ENCODE measurements around the gene ZC3H18. TPM values are rescaled to one million over a fixed set of nuclear protein-coding genes. Genes with fewer than 3 reads are reported as not detected.

ZC3H18 gene
- total RNA-seq, 1 donor from 2014 or later = 44.5 TPM

DNA sequence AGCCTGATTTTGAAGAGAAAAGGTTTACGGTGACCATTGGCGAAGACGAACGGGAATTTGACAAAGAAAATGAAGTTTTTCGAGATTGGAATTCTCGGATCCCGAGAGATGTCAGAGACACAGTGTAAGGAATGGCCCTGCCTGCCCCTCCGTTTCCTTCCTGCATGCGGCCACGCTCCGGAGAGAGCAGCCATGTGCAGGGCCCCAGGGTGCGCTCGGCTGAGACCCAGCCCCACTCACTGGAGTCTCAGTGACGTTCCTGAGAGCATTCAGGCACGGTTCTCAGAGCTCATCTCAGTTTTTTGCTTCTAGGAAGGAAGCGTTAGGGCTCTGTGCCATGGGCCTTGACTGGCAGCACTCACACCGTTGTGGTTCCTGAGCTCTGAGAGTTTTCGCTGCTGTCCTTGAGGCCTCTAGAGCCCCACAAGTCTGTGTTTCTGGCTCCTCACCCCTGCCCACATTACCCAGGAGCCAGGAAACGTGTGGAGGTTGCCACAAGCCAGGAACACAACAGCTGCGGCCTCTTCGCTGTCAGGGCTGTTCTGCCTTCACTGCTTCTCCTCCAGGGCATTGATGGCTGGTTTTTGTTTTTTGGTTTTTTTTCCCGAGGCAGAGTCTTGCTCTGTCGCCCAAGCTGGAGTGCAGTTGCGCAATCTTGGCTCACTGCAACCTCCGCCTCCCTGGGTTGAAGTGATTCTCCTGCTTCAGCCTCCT is 29.8 kb downstream of the ZC3H18 start:
- intact Hi-C loops (cut with DNase I) = no loop called here
- TF ChIP-seq, protein P1, sequence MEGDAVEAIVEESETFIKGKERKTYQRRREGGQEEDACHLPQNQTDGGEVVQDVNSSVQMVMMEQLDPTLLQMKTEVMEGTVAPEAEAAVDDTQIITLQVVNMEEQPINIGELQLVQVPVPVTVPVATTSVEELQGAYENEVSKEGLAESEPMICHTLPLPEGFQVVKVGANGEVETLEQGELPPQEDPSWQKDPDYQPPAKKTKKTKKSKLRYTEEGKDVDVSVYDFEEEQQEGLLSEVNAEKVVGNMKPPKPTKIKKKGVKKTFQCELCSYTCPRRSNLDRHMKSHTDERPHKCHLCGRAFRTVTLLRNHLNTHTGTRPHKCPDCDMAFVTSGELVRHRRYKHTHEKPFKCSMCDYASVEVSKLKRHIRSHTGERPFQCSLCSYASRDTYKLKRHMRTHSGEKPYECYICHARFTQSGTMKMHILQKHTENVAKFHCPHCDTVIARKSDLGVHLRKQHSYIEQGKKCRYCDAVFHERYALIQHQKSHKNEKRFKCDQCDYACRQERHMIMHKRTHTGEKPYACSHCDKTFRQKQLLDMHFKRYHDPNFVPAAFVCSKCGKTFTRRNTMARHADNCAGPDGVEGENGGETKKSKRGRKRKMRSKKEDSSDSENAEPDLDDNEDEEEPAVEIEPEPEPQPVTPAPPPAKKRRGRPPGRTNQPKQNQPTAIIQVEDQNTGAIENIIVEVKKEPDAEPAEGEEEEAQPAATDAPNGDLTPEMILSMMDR (IDR thresholded peaks at IDR 0.05) = no peak
- DNase-seq (peak; percentile 78), ATAC-seq (no peak)
- H3K36me3 ChIP-seq = peaks cover 38% of the 10 kb centered on the region
- H3K4me3 ChIP-seq = no peak overlapping the region
- no peaks in the 10 kb centered on the region for H3K9me3 ChIP-seq
- no peaks in the 10 kb centered on the region for H3K27me3 ChIP-seq
- H3K4me1 ChIP-seq = peaks cover 21% of the 10 kb centered on the region
- peak overlapping the region; percentile 73 for H3K27ac ChIP-seq

GRCh38 chr16:88600539-88600896 is 30.3 kb downstream of the ZC3H18 start:
- no peaks in the 10 kb centered on the region for H3K27me3 ChIP-seq
- peak overlapping the region; percentile 73 for H3K27ac ChIP-seq
- H3K36me3 ChIP-seq = peaks cover 40% of the 10 kb centered on the region
- TF ChIP-seq, protein P1 (IDR thresholded peaks at IDR 0.05) = no peak
- peaks cover 21% of the 10 kb centered on the region for H3K4me1 ChIP-seq
- no peak overlapping the region for H3K4me3 ChIP-seq
- H3K9me3 ChIP-seq = no peaks in the 10 kb centered on the region
- DNase-seq (no peak), ATAC-seq (no peak)
- intact Hi-C loops (cut with DNase I) = no loop called here

DNA sequence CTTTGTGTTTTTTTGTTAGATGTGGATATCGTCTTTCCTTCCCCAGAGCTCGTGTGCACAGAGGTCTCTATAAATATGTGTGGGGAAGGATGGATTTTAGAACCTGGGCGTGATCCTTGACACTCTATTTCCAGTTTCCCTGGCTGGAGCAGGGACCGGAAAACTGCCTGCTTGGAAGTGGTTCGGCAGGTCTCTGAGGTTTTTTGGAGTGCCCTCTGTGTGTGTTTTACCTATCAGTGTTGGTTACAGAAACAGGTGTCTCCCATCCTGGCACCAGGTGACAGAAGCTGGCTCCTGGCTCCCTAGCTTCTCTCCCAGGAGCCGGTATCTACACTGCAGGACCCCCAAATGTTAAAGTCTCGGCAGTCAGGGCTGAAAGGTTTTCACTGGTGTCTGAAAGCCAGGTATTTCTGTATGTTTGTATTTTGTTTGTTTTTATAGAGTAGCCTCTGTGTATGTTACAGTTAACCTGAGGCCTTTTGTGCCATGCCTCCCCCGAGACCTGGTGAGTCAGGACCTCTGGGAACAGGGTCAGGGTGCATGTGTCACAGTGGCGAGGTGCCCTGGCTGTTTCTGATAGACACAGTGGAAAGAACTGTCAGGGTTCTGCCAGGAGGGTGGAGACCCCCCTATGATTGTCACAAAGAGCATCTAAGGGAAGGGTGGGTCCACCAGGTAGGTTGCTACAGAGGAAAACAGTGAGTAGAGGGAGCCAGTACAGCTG is 31.3 kb downstream of the ZC3H18 start:
- Histone ChIP-seq H3K27ac (no peak overlapping the region), H3K4me1 (peaks cover 21% of the 10 kb centered on the region), H3K4me3 (no peak overlapping the region), H3K36me3 (peaks cover 49% of the 10 kb centered on the region), H3K9me3 (no peaks in the 10 kb centered on the region), H3K27me3 (no peaks in the 10 kb centered on the region)
- DNase-seq = no peak
- TF ChIP-seq, protein P1 (IDR thresholded peaks at IDR 0.05) = no peak
- ATAC-seq = peak; percentile 14
- intact Hi-C loops (cut with DNase I) = no loop called here

DNA sequence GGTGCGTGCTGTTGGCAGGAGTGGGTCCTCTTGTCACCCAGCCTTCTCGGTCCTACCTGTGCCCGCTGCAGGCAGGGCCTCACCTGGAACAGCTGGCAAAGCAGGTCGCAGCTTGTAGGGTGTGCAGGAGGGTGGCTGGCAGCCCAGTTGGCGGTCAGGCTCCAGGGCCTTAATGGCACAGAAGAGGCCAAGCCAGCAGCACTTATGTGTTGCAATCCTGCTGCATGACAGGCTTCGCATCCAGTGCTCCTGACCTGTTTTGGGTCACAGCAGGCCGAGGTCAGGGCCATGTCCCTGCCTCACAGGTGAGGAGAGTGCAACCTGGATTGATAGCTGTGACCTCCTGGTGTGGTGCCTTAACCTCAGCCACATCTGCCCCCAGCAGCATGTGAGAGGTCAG is 31.9 kb downstream of the ZC3H18 start:
- intact Hi-C loops (cut with DNase I) = no loop called here
- Histone ChIP-seq H3K27me3 (no peaks in the 10 kb centered on the region), H3K36me3 (peaks cover 56% of the 10 kb centered on the region), H3K27ac (no peak overlapping the region), H3K9me3 (no peaks in the 10 kb centered on the region), H3K4me3 (no peak overlapping the region), H3K4me1 (peaks cover 21% of the 10 kb centered on the region)
- ATAC-seq (peak; percentile 57), DNase-seq (peak; percentile 82)
- TF ChIP-seq, protein P1 (IDR thresholded peaks at IDR 0.05) = no peak

- intact Hi-C loops (cut with DNase I) = no loop called here
- Histone ChIP-seq H3K27ac (no peak overlapping the region), H3K36me3 (peaks cover 63% of the 10 kb centered on the region), H3K4me1 (peaks cover 7% of the 10 kb centered on the region), H3K4me3 (no peak overlapping the region), H3K27me3 (no peaks in the 10 kb centered on the region), H3K9me3 (no peaks in the 10 kb centered on the region)
- no peak for DNase-seq
- TF ChIP-seq, protein P1 (IDR thresholded peaks at IDR 0.05) = no peak
- no peak for ATAC-seq
Measured at GRCh38 chr16:88605186-88606147, 35.3 kb downstream of the ZC3H18 start.

Data from upper lobe of right lung (tissue), 1 donor.